ENCODE results near the gene FBN1. TPM values are rescaled to one million over a fixed set of nuclear protein-coding genes. Genes with fewer than 3 reads are reported as not detected.

FBN1 gene
- total RNA-seq, 4 donors from 2014 or later, result 153 to 266 (median 203) TPM

- Histone ChIP-seq H3K27me3 (no peaks in the 10 kb centered on the region), H3K9me3 (no peaks in the 10 kb centered on the region), H3K4me3 (no peak overlapping the region), H3K36me3 (peaks cover 0 to 6% of the 10 kb centered on the region in 2 donors), H3K27ac (peak overlapping the region in 1 of 4 donors; percentile 6), H3K4me1 (peaks cover 3 to 55% (median 6%) of the 10 kb centered on the region in 3 donors)
- TF ChIP-seq POLR2AphosphoS5 (IDR thresholded peaks at IDR 0.05), result no peak
- no peak for TF ChIP-seq EP300 (IDR thresholded peaks at IDR 0.05)
- no peak for TF ChIP-seq POLR2A (IDR thresholded peaks at IDR 0.05)
- TF ChIP-seq, protein P1, sequence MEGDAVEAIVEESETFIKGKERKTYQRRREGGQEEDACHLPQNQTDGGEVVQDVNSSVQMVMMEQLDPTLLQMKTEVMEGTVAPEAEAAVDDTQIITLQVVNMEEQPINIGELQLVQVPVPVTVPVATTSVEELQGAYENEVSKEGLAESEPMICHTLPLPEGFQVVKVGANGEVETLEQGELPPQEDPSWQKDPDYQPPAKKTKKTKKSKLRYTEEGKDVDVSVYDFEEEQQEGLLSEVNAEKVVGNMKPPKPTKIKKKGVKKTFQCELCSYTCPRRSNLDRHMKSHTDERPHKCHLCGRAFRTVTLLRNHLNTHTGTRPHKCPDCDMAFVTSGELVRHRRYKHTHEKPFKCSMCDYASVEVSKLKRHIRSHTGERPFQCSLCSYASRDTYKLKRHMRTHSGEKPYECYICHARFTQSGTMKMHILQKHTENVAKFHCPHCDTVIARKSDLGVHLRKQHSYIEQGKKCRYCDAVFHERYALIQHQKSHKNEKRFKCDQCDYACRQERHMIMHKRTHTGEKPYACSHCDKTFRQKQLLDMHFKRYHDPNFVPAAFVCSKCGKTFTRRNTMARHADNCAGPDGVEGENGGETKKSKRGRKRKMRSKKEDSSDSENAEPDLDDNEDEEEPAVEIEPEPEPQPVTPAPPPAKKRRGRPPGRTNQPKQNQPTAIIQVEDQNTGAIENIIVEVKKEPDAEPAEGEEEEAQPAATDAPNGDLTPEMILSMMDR (IDR thresholded peaks at IDR 0.05), result no peak
- no peak for ATAC-seq
- WGBS, 2 donors (ENCODE audit: low coverage in 1 of 2), result 70 to 85% methylated on average over 5 of the region's 5 CpGs
These were observed 61.3 kb downstream of the FBN1 start for GRCh38 chr15:48584090-48584811.

- no peaks in the 10 kb centered on the region for H3K36me3 ChIP-seq
- no peak for ATAC-seq
- peak overlapping the region in 3 of 4 donors; percentile 1 to 31 (median 9) for H3K27ac ChIP-seq
- H3K4me1 ChIP-seq, result peaks cover 6 to 64% (median 8%) of the 10 kb centered on the region in 3 donors
- 60 to 63% methylated on average over 11 of the region's 11 CpGs for WGBS, 2 donors (ENCODE audit: low coverage in 1 of 2)
- no peak for TF ChIP-seq EP300 (IDR thresholded peaks at IDR 0.05)
- no peak for TF ChIP-seq POLR2AphosphoS5 (IDR thresholded peaks at IDR 0.05)
- TF ChIP-seq, protein P1 (IDR thresholded peaks at IDR 0.05), result no peak
- no peak overlapping the region for H3K4me3 ChIP-seq
- no peaks in the 10 kb centered on the region for H3K27me3 ChIP-seq
- H3K9me3 ChIP-seq, result no peaks in the 10 kb centered on the region
These were observed 62.9 kb downstream of the FBN1 start for GRCh38 chr15:48582452-48583247.

DNA sequence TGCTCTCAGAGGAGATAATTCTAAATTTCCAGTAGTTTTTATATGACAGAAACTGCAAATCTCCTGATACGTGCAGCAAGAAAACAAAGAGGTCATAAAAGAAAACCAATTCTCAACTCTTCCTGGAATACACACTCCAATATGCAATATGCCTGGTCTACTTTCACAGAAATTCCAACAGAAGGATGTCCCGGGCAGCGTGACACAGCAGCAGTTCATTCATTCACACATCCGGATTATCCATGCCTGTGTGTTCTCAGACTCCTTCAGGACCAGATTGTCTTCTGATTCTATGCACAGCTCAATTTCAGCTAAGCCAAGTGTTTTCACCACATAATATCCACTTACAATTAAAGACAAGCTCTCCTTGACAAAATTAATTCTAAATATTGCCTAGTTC lies 64.3 kb downstream of the FBN1 start:
- H3K36me3 ChIP-seq, result no peaks in the 10 kb centered on the region
- no peaks in the 10 kb centered on the region for H3K27me3 ChIP-seq
- peak overlapping the region in 2 of 4 donors; percentile 3 to 20 for H3K27ac ChIP-seq
- ATAC-seq, result no peak
- no peak overlapping the region for H3K4me3 ChIP-seq
- TF ChIP-seq POLR2A (IDR thresholded peaks at IDR 0.05), result no peak
- no peak for TF ChIP-seq EP300 (IDR thresholded peaks at IDR 0.05)
- TF ChIP-seq, protein P1 (IDR thresholded peaks at IDR 0.05), result no peak
- TF ChIP-seq POLR2AphosphoS5 (IDR thresholded peaks at IDR 0.05), result no peak
- WGBS, 2 donors (ENCODE audit: low coverage in 1 of 2), result 64 to 70% methylated on average over 4 of the region's 4 CpGs
- H3K9me3 ChIP-seq, result no peaks in the 10 kb centered on the region
- H3K4me1 ChIP-seq, result peaks cover 13 to 75% (median 17%) of the 10 kb centered on the region in 3 donors

GRCh38 chr15:48580736-48581135 lies 64.8 kb downstream of the FBN1 start:
- WGBS, 2 donors (ENCODE audit: low coverage in 1 of 2), result 83% methylated on average over 2 of the region's 2 CpGs
- H3K27me3 ChIP-seq, result no peaks in the 10 kb centered on the region
- TF ChIP-seq POLR2AphosphoS5 (IDR thresholded peaks at IDR 0.05) (no peak), POLR2A (IDR thresholded peaks at IDR 0.05) (no peak), EP300 (IDR thresholded peaks at IDR 0.05) (no peak)
- TF ChIP-seq, protein P1 (IDR thresholded peaks at IDR 0.05), result no peak
- H3K4me3 ChIP-seq, result no peak overlapping the region
- peaks cover 13 to 75% (median 17%) of the 10 kb centered on the region in 3 donors for H3K4me1 ChIP-seq
- no peaks in the 10 kb centered on the region for H3K36me3 ChIP-seq
- H3K9me3 ChIP-seq, result no peaks in the 10 kb centered on the region
- H3K27ac ChIP-seq, result peak overlapping the region in 3 of 4 donors; percentile 20 to 49 (median 44)
- ATAC-seq, result no peak
